H9 (cell line): ENCODE data around the gene LRRC52. TPM values are rescaled to one million over a fixed set of nuclear protein-coding genes. Genes with fewer than 3 reads are reported as not detected.

Experiments
- DNase-seq: peaks from one replicate; pipeline ENCODE4 v3.0.0-alpha.2; 2017
- H2AFZ ChIP-seq: one replicate; pipeline ENCODE4 v1.6.1; 2013; ENCODE audit warnings: mild to moderate bottlenecking, low read length, control low read depth, moderate library complexity
- H2AK5ac ChIP-seq: 2 replicates; pipeline ENCODE4 v1.6.1; 2013; ENCODE audit warnings: low read length, control low read depth, mixed read lengths; ENCODE audit not compliant: insufficient read length
- H2BK120ac ChIP-seq: one replicate; pipeline ENCODE4 v1.6.1; 2013; ENCODE audit warnings: low read depth, mild to moderate bottlenecking, low read length, control low read depth, inconsistent platforms; ENCODE audit not compliant: poor library complexity, severe bottlenecking
- H2BK12ac ChIP-seq: 2 replicates; pipeline ENCODE4 v1.6.1; 2013; ENCODE audit warnings: low read length, control low read depth, mixed read lengths, low read depth; ENCODE audit not compliant: insufficient read length
- H2BK15ac ChIP-seq: 2 replicates; pipeline ENCODE4 v1.6.1; 2013; ENCODE audit warnings: low read depth, low read length, control low read depth
- H2BK20ac ChIP-seq: one replicate; pipeline ENCODE4 v1.6.1; 2013; ENCODE audit warnings: low read depth, mild to moderate bottlenecking, low read length, control low read depth, inconsistent platforms; ENCODE audit not compliant: poor library complexity, severe bottlenecking
- H2BK5ac ChIP-seq: 2 replicates; pipeline ENCODE4 v1.6.1; 2013; ENCODE audit warnings: low read length, control low read depth, mixed read lengths; ENCODE audit not compliant: insufficient read length
- H3K14ac ChIP-seq: 2 replicates; pipeline ENCODE4 v1.6.1; 2013; ENCODE audit warnings: low read length, control low read depth; ENCODE audit not compliant: insufficient read depth
- H3K18ac ChIP-seq: 2 replicates; pipeline ENCODE4 v1.6.1; 2013; ENCODE audit warnings: low read depth, mild to moderate bottlenecking, mixed read lengths, low read length, control low read depth; ENCODE audit not compliant: insufficient read length
- H3K23ac ChIP-seq: 2 replicates; pipeline ENCODE4 v1.6.1; 2013; ENCODE audit warnings: low read length, control low read depth, mixed read lengths, low read depth; ENCODE audit not compliant: insufficient read length
- H3K23me2 ChIP-seq: 2 replicates; pipeline ENCODE4 v1.6.1; 2013; ENCODE audit warnings: low read depth, mild to moderate bottlenecking, mixed read lengths, low read length, control low read depth; ENCODE audit not compliant: insufficient read length, poor library complexity, severe bottlenecking
- H3K27ac ChIP-seq: 2 replicates; pipeline ENCODE4 v1.5.1; 2013; ENCODE audit warnings: low read length, control low read depth, mixed read lengths, low read depth; ENCODE audit not compliant: insufficient read length
- H3K27me3 ChIP-seq: 2 replicates; pipeline ENCODE4 v1.6.1; 2013; ENCODE audit warnings: low read length, control low read depth, inconsistent platforms; ENCODE audit not compliant: insufficient read depth
- H3K4ac ChIP-seq: 2 replicates; pipeline ENCODE4 v1.6.1; 2013; ENCODE audit warnings: low read depth, mild to moderate bottlenecking, control low read depth, inconsistent platforms, low read length, moderate library complexity
- H3K4me1 ChIP-seq: 2 replicates; pipeline ENCODE4 v1.6.1; 2013; ENCODE audit warnings: low read length, control low read depth, inconsistent platforms; ENCODE audit not compliant: insufficient read depth
- H3K4me2 ChIP-seq: 2 replicates; pipeline ENCODE4 v1.6.1; 2013; ENCODE audit warnings: low read length, control low read depth, mixed read lengths; ENCODE audit not compliant: insufficient read length, insufficient read depth
- H3K56ac ChIP-seq: 2 replicates; pipeline ENCODE4 v1.6.1; 2013; ENCODE audit warnings: low read depth, mild to moderate bottlenecking, mixed read lengths, low read length, control low read depth; ENCODE audit not compliant: insufficient read length
- H3K79me1 ChIP-seq: 2 replicates; pipeline ENCODE4 v1.6.1; 2013; ENCODE audit warnings: low read depth, mild to moderate bottlenecking, moderate library complexity, low read length, control low read depth, inconsistent platforms; ENCODE audit not compliant: insufficient read depth, poor library complexity, severe bottlenecking
- H3K79me2 ChIP-seq: 2 replicates; pipeline ENCODE4 v1.6.1; 2013; ENCODE audit warnings: low read length, control low read depth, inconsistent platforms; ENCODE audit not compliant: insufficient read depth
- H3K9ac ChIP-seq: 2 replicates; pipeline ENCODE4 v1.6.1; 2013; ENCODE audit warnings: low read length, control low read depth, mixed read lengths; ENCODE audit not compliant: insufficient read length; ENCODE audit errors: extremely low read depth
- H3K9me3 ChIP-seq: one replicate; pipeline ENCODE4 v1.6.1; 2013; ENCODE audit warnings: low read depth, low read length, inconsistent platforms; ENCODE audit not compliant: control insufficient read depth
- H3T11ph ChIP-seq: one replicate; pipeline ENCODE4 v1.6.1; 2013; ENCODE audit warnings: mild to moderate bottlenecking, low read length, control low read depth, inconsistent platforms
- H4K20me1 ChIP-seq: one replicate; pipeline ENCODE4 v1.6.1; 2013; ENCODE audit not compliant: control insufficient read depth, insufficient read length, insufficient read depth
- H4K5ac ChIP-seq: 2 replicates; pipeline ENCODE4 v1.6.1; 2013; ENCODE audit warnings: low read depth, mild to moderate bottlenecking, mixed read lengths, low read length, control low read depth; ENCODE audit not compliant: insufficient read length
- H4K8ac ChIP-seq: replicated peaks from 2 replicates; pipeline ENCODE4 v1.6.1; 2013; ENCODE audit warnings: low read length, control low read depth, mixed read lengths, low read depth; ENCODE audit not compliant: insufficient read length
- H4K91ac ChIP-seq: 2 replicates; pipeline ENCODE4 v1.6.1; 2013; ENCODE audit warnings: low read depth, mild to moderate bottlenecking, moderate library complexity, mixed read lengths, low read length, control low read depth; ENCODE audit not compliant: insufficient read length
- H3K27ac Mint-ChIP-seq, 3 experiments: 2 replicates in 2 of 3; 3 replicates in 1 of 3; pipeline ENCODE4 v1.8.0; 2020 to 2021; ENCODE audit warnings: mixed read lengths in 3 of 3, mild to moderate bottlenecking in 1 of 3, moderate library complexity in 1 of 3
- H3K27me3 Mint-ChIP-seq: 2 replicates; pipeline ENCODE4 v1.8.0; 2021; ENCODE audit warnings: low read depth, mild to moderate bottlenecking, moderate library complexity, mixed read lengths
- H3K36me3 Mint-ChIP-seq, 3 experiments: 2 replicates in 2 of 3; 3 replicates in 1 of 3; pipeline ENCODE4 v1.8.0; 2020 to 2021; ENCODE audit warnings: low read depth in 3 of 3, mixed read lengths in 3 of 3; ENCODE audit not compliant: insufficient read depth in 1 of 3
- H3K4me1 Mint-ChIP-seq, 2 experiments: 2 replicates each; pipeline ENCODE4 v1.8.0; 2020; ENCODE audit warnings: mixed read lengths in 2 of 2
- H3K4me3 Mint-ChIP-seq, 2 experiments: 2 replicates in 1 of 2; 3 replicates in 1 of 2; pipeline ENCODE4 v1.8.0; 2020 to 2021; ENCODE audit warnings: mild to moderate bottlenecking in 2 of 2, mixed read lengths in 2 of 2, moderate library complexity in 1 of 2
- H3K9me3 Mint-ChIP-seq, 2 experiments: 2 replicates in 1 of 2; 3 replicates in 1 of 2; pipeline ENCODE4 v1.8.0; 2020; ENCODE audit warnings: mild to moderate bottlenecking in 2 of 2, mixed read lengths in 2 of 2, moderate library complexity in 1 of 2
- WGBS: extraction: QIAGEN DNeasy Blood & Tissue Kit; methylation state at CpG from one replicate; pipeline ENCODE4 v1.1.7; 2013; ENCODE audit warnings: missing lambda C conversion rate, low lambda C conversion rate, mixed read lengths; ENCODE audit not compliant: insufficient read length; ENCODE audit errors: extremely low coverage; 5-methylcytosine and 5-hydroxymethylcytosine counted together
- total RNA-seq: library from RNA; stranded (reverse); gene quantifications from 2 replicates; pipeline ENCODE4 v1.2.1, GENCODE V29; 2021
- TF ChIP-seq, protein P1 (sequence below): fragments of 200-600 bp; sonication (generic); conservative IDR thresholded peaks from 3 replicates; pipeline ENCODE4 v1.8.0; 2021; ENCODE audit warnings: antibody characterized with exemption, mild to moderate bottlenecking

LRRC52 gene
- total RNA-seq, 1 experiment from 2014 or later = not detected

DNA sequence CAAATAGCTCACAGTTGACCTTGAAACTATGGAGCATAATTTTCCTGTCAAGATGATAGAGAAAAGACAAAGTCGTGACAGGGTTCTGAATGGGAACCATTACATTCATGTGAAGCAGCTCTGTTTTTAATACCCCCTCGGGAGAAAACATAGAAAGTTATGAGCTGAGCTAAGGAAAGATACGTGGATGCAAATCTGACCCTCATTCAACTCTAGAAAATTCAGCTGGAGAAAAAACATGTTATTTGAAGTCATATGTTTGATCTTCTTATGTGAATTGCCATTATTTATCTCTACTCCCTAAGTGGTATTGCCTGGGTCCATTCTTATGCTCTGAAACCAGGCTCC, 48.0 kb upstream of the LRRC52 start:
- H3K9ac ChIP-seq = no peak overlapping the region
- H2BK5ac ChIP-seq = no peak overlapping the region
- no peaks in the 10 kb centered on the region for H3K23me2 ChIP-seq
- H2AFZ ChIP-seq = no peak overlapping the region
- no peak overlapping the region for H3K27ac Mint-ChIP-seq
- no peaks in the 10 kb centered on the region for H3K36me3 Mint-ChIP-seq
- no peak overlapping the region for H4K91ac ChIP-seq
- no peak overlapping the region for H4K8ac ChIP-seq
- no peaks in the 10 kb centered on the region for H3K79me2 ChIP-seq
- no peaks in the 10 kb centered on the region for H4K20me1 ChIP-seq
- H3K18ac ChIP-seq = no peak overlapping the region
- no peak overlapping the region for H3K27ac ChIP-seq
- no peak overlapping the region for H2BK20ac ChIP-seq
- H3K4ac ChIP-seq = no peak overlapping the region
- no peaks in the 10 kb centered on the region for H3K79me1 ChIP-seq
- TF ChIP-seq, protein P1, sequence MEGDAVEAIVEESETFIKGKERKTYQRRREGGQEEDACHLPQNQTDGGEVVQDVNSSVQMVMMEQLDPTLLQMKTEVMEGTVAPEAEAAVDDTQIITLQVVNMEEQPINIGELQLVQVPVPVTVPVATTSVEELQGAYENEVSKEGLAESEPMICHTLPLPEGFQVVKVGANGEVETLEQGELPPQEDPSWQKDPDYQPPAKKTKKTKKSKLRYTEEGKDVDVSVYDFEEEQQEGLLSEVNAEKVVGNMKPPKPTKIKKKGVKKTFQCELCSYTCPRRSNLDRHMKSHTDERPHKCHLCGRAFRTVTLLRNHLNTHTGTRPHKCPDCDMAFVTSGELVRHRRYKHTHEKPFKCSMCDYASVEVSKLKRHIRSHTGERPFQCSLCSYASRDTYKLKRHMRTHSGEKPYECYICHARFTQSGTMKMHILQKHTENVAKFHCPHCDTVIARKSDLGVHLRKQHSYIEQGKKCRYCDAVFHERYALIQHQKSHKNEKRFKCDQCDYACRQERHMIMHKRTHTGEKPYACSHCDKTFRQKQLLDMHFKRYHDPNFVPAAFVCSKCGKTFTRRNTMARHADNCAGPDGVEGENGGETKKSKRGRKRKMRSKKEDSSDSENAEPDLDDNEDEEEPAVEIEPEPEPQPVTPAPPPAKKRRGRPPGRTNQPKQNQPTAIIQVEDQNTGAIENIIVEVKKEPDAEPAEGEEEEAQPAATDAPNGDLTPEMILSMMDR = no peak
- H2BK15ac ChIP-seq = no peak overlapping the region
- no peak overlapping the region for H2AK5ac ChIP-seq
- H3K23ac ChIP-seq = no peak overlapping the region
- WGBS = no CpG with 5 or more reads among the region's 3 CpGs
- no peak overlapping the region for H4K5ac ChIP-seq
- H3K9me3 ChIP-seq = no peaks in the 10 kb centered on the region
- H3K4me1 Mint-ChIP-seq = peaks cover 7 to 15% of the 10 kb centered on the region in 2 experiments
- no peak for DNase-seq
- no peak overlapping the region for H2BK12ac ChIP-seq
- H3K4me3 Mint-ChIP-seq = no peak overlapping the region
- H3K9me3 Mint-ChIP-seq = no peaks in the 10 kb centered on the region
- peaks cover 3% of the 10 kb centered on the region for H3K27me3 Mint-ChIP-seq
- H3K4me2 ChIP-seq = no peak overlapping the region
- H3K14ac ChIP-seq = no peak overlapping the region
- H3T11ph ChIP-seq = no peak overlapping the region
- no peak overlapping the region for H2BK120ac ChIP-seq
- no peaks in the 10 kb centered on the region; the same call in 1 of the 2 replicates for H3K4me1 ChIP-seq
- no peak overlapping the region for H3K56ac ChIP-seq
- H3K27me3 ChIP-seq = no peaks in the 10 kb centered on the region
